Prostate gland (tissue), 2 donors: Measurements from ENCODE around the gene SKIL. TPM values are rescaled to one million over a fixed set of nuclear protein-coding genes. Genes with fewer than 3 reads are reported as not detected.

Source experiments
- DNase-seq: peaks from one replicate; pipeline ENCODE4 v3.0.0-alpha.2; 2019; ENCODE audit warnings: low spot score
- H3K27ac ChIP-seq, 2 donors: fragments of 200-600 bp; sonication (generic); 2 replicates each; pipeline ENCODE4 v1.5.1; 2017 to 2019
- H3K27me3 ChIP-seq: fragments of 200-600 bp; sonication (generic); replicated peaks from 2 replicates; pipeline ENCODE4 v1.5.1; 2019; ENCODE audit not compliant: insufficient read depth
- H3K36me3 ChIP-seq, 2 donors: fragments of 200-600 bp; sonication (generic); 1 replicate in 1 of 2; 2 replicates in 1 of 2; pipeline versions ENCODE4 v1.5.1 to v1.8.1; 2017 to 2019
- H3K4me1 ChIP-seq: fragments of 200-600 bp; sonication (generic); replicated peaks from 2 replicates; pipeline ENCODE4 v1.5.1; 2019
- H3K4me3 ChIP-seq, 2 donors: fragments of 200-600 bp; sonication (generic); 2 replicates each; pipeline ENCODE4 v1.5.1; 2017 to 2019
- H3K9me3 ChIP-seq: fragments of 200-600 bp; sonication (generic); 2 replicates; pipeline ENCODE4 v1.5.1; 2017
- CTCF ChIP-seq, 4 experiments: fragments of 200-600 bp in 2 of 4; fragments of 450-650 bp in 2 of 4; sonication (generic) in 2 of 4; IDR thresholded peaks; 1 replicate in 3 of 4; 2 replicates in 1 of 4; pipeline ENCODE4 v1.5.1; 2016 to 2019; ENCODE audit warnings: antibody characterized with exemption in 4 of 4, mild to moderate bottlenecking in 2 of 4, moderate library complexity in 2 of 4
- POLR2A ChIP-seq: fragments of 450-650 bp; IDR thresholded peaks from one replicate; pipeline ENCODE4 v1.6.1; 2016; ENCODE audit warnings: antibody characterized with exemption, mild to moderate bottlenecking
- POLR2AphosphoS5 ChIP-seq: sonication (generic); formaldehyde crosslinking; IDR thresholded peaks from one replicate; pipeline ENCODE4 v1.6.1; 2017; ENCODE audit warnings: antibody characterized with exemption
- WGBS: methylation state at CpG from one replicate; pipeline ENCODE4 v1.1.5; 2018; 5-methylcytosine and 5-hydroxymethylcytosine counted together
- intact Hi-C: fragments of 100-400 bp; cut with DNase I; formaldehyde crosslinking; loops from one replicate; pipeline ENCODE4 v1.14.2; 2022
- total RNA-seq, 2 donors: library from RNA; depleted of rRNA; stranded (reverse); fragments of >200 nt; gene quantifications; one replicate each; pipeline ENCODE4 v1.1.0, GENCODE V29; 2016

The SKIL gene
- total RNA-seq, 2 donors from 2014 or later, result 41.8 to 49.6 TPM

GRCh38 chr3:170352936-170353335 lies 4.6 kb upstream of the SKIL start:
- WGBS, result 81% methylated on average over 7 of the region's 7 CpGs
- H3K27me3 ChIP-seq, result no peaks in the 10 kb centered on the region
- H3K4me1 ChIP-seq, result no peaks in the 10 kb centered on the region
- H3K9me3 ChIP-seq, result no peaks in the 10 kb centered on the region
- no peak for TF ChIP-seq CTCF (IDR thresholded peaks at IDR 0.05)
- no peak for TF ChIP-seq POLR2AphosphoS5
- no peak for TF ChIP-seq POLR2A
- H3K4me3 ChIP-seq, result no peak overlapping the region
- no peak for DNase-seq
- no peaks in the 10 kb centered on the region for H3K36me3 ChIP-seq
- intact Hi-C loops, result loop anchor here (10.0 kb wide), 1 partner anchor 588 kb away; the partner anchor contains the start of genes ACTRT3 and TERC
- H3K27ac ChIP-seq, result no peak overlapping the region

- intact Hi-C loops, result loop anchor here (10.0 kb wide), 1 partner anchor 589 kb away; the partner anchor contains the start of genes ACTRT3 and TERC
- Histone ChIP-seq H3K27me3 (no peaks in the 10 kb centered on the region), H3K36me3 (no peaks in the 10 kb centered on the region), H3K4me1 (no peaks in the 10 kb centered on the region), H3K4me3 (no peak overlapping the region), H3K27ac (no peak overlapping the region), H3K9me3 (no peaks in the 10 kb centered on the region)
- TF ChIP-seq CTCF (IDR thresholded peaks at IDR 0.05) (no peak), POLR2AphosphoS5 (no peak), POLR2A (no peak)
- DNase-seq, result no peak
These were observed 4.0 kb upstream of the SKIL start for GRCh38 chr3:170353485-170353884.

- Histone ChIP-seq H3K27me3 (no peaks in the 10 kb centered on the region), H3K4me1 (no peaks in the 10 kb centered on the region), H3K4me3 (no peak overlapping the region), H3K36me3 (no peaks in the 10 kb centered on the region), H3K9me3 (no peaks in the 10 kb centered on the region), H3K27ac (no peak overlapping the region)
- 88% methylated on average over 4 of the region's 4 CpGs for WGBS
- TF ChIP-seq POLR2AphosphoS5, result no peak
- no peak for TF ChIP-seq CTCF (IDR thresholded peaks at IDR 0.05)
- no peak for TF ChIP-seq POLR2A
- no peak for DNase-seq
- intact Hi-C loops, result loop anchor here (5.0 to 10.0 kb wide), 2 partner anchors 172 to 590 kb away; partner anchors contain the start of genes ACTRT3, PHC3 and TERC
These were observed 2.8 kb upstream of the SKIL start for GRCh38 chr3:170354760-170355159.

- 2% methylated on average over 22 of the region's 22 CpGs for WGBS
- H3K27ac ChIP-seq, result peak overlapping the region; percentile 95 to 98
- H3K9me3 ChIP-seq, result no peaks in the 10 kb centered on the region
- H3K4me3 ChIP-seq, result peak overlapping the region; percentile 87 to 99
- peak; percentile 15 for DNase-seq
- peaks cover 5% of the 10 kb centered on the region for H3K4me1 ChIP-seq
- no peak for TF ChIP-seq POLR2A
- TF ChIP-seq POLR2AphosphoS5, result no peak
- TF ChIP-seq CTCF (IDR thresholded peaks at IDR 0.05), result no peak
- intact Hi-C loops, result loop anchor here (5.0 to 10.0 kb wide), 2 partner anchors 174 to 591 kb away; partner anchors contain the start of genes ACTRT3, PHC3 and TERC
- no peaks in the 10 kb centered on the region for H3K36me3 ChIP-seq
- H3K27me3 ChIP-seq, result no peaks in the 10 kb centered on the region
These were observed 1.5 kb upstream of the SKIL start for GRCh38 chr3:170355738-170356595.
